ENCODE measurements around the gene KLHL3.
A peak's percentile ranks its signal among the peaks of the same experiment; 100 is the strongest.

KLHL3 gene

DNA sequence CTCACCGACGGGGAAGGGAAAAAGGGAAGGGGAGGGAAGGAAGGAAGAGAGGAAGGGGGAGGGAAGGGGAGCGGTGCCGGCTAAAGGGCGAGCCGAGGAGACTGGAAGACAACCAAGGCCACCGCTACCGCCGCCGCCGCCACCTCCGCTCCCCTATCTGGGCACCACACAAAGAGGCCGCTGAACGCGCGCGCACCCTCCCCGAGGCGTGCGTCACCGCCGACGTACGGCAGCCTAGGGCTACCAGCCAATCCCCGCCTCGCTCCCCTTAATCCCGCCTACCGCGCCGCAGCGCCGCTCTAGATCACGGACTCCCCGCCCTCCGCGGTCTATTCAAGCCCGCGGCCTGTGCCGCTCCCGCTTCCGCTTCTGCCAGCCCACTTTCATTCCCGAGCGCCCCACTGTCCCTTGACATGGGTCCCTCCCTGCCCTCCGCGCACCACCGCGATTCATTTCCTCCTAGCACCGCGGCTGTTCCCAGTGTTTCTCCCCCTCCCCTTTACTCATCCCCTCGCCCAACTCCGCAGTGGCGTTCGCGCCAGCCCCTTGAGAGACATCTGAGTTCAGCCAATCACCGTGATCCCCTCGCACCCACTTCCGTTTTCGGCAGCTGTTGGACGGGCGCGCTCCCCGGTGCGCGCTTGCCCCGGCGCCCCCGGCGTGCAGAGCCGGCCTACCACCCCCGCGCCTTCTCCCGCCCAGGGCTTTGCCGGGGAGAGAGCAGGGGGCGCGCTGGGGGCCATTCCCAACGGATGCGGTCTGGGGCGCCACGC is 18.5 kb upstream of the KLHL3 start, which contains the start of gene HNRNPA0:
Gene HNRNPA0 (minus strand): TSS at position 176 of the 773 bp plus-strand sequence. CDS start 297 bp downstream, outside the sequence.
- POLR2A ChIA-PET (ENCODE audit: low non-redundant PET): interaction anchor here (0.6 kb wide), 2 partner anchors 151 to 1838 kb away, joined by 3 to 13 read pairs; no protein-coding TSS in a partner anchor
- peak; percentile 99 for DNase-seq (ENCODE audit: low spot score)
- H3K27ac ChIP-seq: peak within 1 kb of the TSS; percentile 97
- TF ChIP-seq, protein P1, sequence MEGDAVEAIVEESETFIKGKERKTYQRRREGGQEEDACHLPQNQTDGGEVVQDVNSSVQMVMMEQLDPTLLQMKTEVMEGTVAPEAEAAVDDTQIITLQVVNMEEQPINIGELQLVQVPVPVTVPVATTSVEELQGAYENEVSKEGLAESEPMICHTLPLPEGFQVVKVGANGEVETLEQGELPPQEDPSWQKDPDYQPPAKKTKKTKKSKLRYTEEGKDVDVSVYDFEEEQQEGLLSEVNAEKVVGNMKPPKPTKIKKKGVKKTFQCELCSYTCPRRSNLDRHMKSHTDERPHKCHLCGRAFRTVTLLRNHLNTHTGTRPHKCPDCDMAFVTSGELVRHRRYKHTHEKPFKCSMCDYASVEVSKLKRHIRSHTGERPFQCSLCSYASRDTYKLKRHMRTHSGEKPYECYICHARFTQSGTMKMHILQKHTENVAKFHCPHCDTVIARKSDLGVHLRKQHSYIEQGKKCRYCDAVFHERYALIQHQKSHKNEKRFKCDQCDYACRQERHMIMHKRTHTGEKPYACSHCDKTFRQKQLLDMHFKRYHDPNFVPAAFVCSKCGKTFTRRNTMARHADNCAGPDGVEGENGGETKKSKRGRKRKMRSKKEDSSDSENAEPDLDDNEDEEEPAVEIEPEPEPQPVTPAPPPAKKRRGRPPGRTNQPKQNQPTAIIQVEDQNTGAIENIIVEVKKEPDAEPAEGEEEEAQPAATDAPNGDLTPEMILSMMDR (conservative IDR thresholded peaks at IDR 0.05; ENCODE audit: low read depth): no peak
- CTCF ChIA-PET: interaction anchor here (0.6 kb wide), 1 partner anchor 27 kb away, joined by 6 read pairs; no protein-coding TSS in a partner anchor

DNA sequence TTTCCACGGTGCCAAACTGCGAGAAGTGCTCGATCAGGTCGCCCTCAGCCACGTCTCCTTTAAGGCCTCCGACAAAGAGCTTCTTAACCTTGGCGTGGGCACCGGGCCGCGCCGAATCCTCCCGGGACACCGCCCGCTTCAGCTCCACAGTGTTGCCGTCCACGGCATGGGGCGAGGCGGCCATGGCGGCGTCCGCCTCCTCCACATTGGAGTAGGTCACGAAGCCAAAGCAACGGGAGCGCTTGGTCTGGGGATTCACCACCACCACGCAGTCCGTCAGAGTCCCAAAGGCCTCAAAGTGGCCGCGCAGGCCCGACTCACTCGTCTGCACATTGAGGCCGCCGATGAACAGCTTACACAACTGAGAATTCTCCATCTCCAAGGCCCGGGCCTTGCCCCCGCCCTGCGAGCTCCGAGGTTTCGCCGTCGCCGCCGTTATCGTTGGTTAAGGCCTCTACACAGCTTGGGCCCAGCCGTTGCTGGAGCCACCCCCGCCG is 17.9 kb upstream of the KLHL3 start:
- POLR2A ChIA-PET (ENCODE audit: low non-redundant PET): interaction anchor here (0.6 to 0.8 kb wide), 2 partner anchors 151 to 461 kb away, joined by 3 read pairs; no protein-coding TSS in a partner anchor
- no peak for DNase-seq (ENCODE audit: low spot score)
- CTCF ChIA-PET: interaction anchor here (0.6 to 0.8 kb wide), 3 partner anchors 27 to 132 kb away, joined by 3 to 6 read pairs (median 3); no protein-coding TSS in a partner anchor
- TF ChIP-seq, protein P1 (conservative IDR thresholded peaks at IDR 0.05; ENCODE audit: low read depth): no peak
- H3K27ac ChIP-seq: peak overlapping the region; percentile 97

DNA sequence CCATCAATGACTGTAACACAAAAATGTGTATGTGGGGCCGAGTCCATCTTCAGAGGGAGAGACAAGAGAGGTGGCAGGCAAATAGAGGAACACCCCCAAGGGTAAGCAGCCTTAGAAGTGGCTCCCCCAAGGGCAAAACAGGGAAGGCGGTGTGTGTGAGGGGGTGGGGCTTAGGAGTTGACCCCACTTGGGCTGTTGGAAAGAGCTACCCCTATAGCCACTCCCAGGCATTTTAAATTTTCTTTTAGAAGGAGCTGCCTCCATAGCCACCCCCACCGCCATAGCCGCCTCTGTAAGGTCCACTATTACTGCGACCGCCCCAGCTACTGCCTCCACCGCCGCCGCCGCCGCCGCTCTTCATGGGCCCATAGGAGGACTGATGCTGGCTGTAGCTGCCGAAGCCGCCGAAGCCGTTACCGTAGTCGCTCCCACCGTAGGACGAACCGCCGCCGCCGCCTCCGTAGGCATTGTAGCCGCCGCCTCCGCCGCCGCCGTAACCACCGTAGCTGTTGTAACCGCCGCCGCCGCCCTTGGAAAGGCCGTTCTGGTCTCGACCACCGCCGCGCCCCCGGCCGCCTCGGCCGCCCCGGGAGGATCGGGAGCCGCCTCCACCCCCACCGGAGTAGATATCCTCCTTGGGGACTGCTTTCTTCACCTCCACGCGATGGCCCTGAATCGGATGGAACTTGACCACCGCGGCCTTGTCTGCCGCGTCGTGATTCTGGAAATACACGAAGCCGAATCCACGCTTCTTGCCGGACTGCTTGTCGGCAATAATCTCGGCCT is 17.2 kb upstream of the KLHL3 start:
- TF ChIP-seq, protein P1 (conservative IDR thresholded peaks at IDR 0.05; ENCODE audit: low read depth): no peak
- no peak for DNase-seq (ENCODE audit: low spot score)
- CTCF ChIA-PET: interaction anchor here (0.5 to 0.8 kb wide), 5 partner anchors 28 to 1923 kb away, joined by 3 to 6 read pairs (median 3); no protein-coding TSS in a partner anchor
- peak overlapping the region; percentile 97 for H3K27ac ChIP-seq
- POLR2A ChIA-PET (ENCODE audit: low non-redundant PET): interaction anchor here (0.8 kb wide), 1 partner anchor 461 kb away, joined by 3 read pairs; no protein-coding TSS in a partner anchor

DNA sequence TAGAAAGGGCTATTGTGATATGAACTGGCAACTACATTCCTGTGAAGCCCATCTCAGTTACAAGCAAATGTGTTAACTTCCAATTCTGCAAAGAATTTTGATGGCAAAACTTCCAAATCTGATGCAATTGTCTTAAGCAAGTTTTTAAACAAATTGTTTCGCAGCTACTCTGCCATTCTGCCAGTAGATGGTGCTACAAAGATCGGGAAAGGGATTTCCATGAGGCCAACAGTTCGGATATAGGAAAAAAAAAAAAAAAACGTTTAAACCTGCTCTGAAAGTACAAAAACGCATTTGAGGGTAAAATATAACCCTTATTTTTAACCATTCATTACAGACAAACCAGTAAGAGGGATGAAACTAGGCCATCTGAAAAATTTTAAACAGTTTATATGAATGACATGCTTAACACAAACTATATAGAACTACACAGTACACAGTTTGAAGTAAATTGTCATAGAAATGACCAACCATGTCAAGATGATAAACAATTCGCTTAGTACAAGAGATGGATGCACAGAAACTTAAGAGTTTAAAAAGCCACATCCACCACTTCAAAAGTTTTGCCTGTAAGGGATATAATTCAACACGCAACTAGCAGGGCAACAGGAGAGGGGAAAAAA is 16.1 kb upstream of the KLHL3 start:
- CTCF ChIA-PET: interaction anchor here (0.6 to 1.0 kb wide), 11 partner anchors 12 to 1776 kb away, joined by 3 to 9 read pairs (median 3); no protein-coding TSS in a partner anchor
- TF ChIP-seq, protein P1 (conservative IDR thresholded peaks at IDR 0.05; ENCODE audit: low read depth): peak; percentile 97
- DNase-seq (ENCODE audit: low spot score): no peak
- no peak overlapping the region for H3K27ac ChIP-seq
- POLR2A ChIA-PET (ENCODE audit: low non-redundant PET): no interaction called here

DNA sequence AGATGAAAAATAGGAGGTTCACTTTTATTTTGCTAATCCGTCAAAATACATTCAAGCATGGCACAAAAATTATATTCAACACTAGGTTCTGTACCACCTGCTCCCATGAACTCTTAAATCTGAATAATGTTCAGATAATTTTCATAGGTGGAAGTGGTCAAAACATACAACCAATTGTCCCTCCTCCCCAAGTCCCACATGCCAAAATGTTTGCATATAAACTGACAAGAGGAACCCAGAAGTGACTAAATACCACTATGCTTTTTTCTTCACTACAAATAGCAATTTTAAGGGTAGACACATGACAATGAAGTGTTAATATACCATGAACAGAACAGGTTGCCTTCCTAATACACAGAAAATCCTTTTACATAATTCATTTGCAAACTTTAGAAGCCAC is 14.5 kb upstream of the KLHL3 start:
- ChIA-PET CTCF (interaction anchor here (0.5 kb wide), 1 partner anchor 131 kb away, joined by 4 read pairs; no protein-coding TSS in a partner anchor), POLR2A (ENCODE audit: low non-redundant PET) (no interaction called here)
- H3K27ac ChIP-seq: no peak overlapping the region
- no peak for DNase-seq (ENCODE audit: low spot score)
- TF ChIP-seq, protein P1 (conservative IDR thresholded peaks at IDR 0.05; ENCODE audit: low read depth): no peak
